ENCODE data around the gene SLC2A5. TPM values are rescaled to one million over a fixed set of nuclear protein-coding genes. Genes with fewer than 3 reads are reported as not detected.
"Not testable (repeated sequence)": the region's sequence is repeated elsewhere in the genome, so short reads cannot be mapped to it uniquely, and the experiment has no call there.

Gene SLC2A5
- total and polyA plus RNA-seq, 12 donors = 0.50 to 29.9 (median 4.3) TPM

DNA sequence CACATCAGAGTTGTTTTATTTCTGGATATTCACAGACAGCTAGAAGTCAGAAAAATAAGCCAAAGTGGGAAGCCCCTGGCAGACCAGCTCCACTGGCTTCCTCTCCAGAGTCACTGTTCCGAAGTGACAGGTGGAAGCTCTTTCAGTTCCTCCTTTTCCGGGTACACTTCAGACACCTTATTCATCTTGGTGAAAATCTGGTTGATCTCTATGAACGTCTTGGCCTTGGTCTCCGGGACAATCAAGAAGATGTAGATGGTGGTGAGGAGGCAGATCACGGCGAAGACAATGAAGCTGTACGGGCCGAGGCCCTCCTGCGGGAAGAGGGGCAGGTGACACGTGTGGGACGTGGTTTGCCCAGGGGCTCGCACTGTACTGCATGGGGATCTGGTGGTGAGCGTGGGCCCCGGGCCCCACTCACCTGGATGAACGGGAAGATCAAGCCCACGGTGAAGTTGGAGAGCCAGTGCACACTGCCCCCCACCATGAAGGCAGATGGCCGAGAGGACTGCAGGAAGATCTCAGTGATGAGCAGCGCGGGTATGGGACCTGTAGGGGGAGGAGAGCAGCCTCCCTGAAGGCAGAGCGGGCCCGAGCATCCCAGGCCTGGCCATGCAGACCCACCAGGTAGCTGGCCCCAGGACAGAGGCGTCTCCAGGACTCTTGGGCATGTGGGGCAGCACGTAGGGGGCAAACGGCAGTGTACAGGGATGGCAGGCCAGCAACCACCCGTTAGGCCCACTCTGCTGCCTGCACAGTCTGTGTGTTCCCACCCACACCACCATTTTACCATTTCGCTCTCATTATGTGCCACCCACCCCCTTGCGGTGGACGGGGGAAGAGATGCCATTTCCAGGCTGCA, 31.7 kb downstream of the SLC2A5 start:
- Histone ChIP-seq H3K27me3 (peaks cover 10% of the 10 kb centered on the region), H3K4me3 (no peak overlapping the region), H3K9me3 (replicated peaks in 1 of 3) (peaks cover 0 to 6% (median 4%) of the 10 kb centered on the region in 3 donors), H3K4me1 (replicated peaks in 1 of 2) (no peaks in the 10 kb centered on the region), H3K27ac (no peak overlapping the region), H3K36me3 (replicated peaks in 1 of 2) (no peaks in the 10 kb centered on the region)
- intact Hi-C loops (cut with DNase I) = no loop called here
- no peak for TF ChIP-seq POLR2A (IDR thresholded peaks at IDR 0.05)
- TF ChIP-seq, protein P1, sequence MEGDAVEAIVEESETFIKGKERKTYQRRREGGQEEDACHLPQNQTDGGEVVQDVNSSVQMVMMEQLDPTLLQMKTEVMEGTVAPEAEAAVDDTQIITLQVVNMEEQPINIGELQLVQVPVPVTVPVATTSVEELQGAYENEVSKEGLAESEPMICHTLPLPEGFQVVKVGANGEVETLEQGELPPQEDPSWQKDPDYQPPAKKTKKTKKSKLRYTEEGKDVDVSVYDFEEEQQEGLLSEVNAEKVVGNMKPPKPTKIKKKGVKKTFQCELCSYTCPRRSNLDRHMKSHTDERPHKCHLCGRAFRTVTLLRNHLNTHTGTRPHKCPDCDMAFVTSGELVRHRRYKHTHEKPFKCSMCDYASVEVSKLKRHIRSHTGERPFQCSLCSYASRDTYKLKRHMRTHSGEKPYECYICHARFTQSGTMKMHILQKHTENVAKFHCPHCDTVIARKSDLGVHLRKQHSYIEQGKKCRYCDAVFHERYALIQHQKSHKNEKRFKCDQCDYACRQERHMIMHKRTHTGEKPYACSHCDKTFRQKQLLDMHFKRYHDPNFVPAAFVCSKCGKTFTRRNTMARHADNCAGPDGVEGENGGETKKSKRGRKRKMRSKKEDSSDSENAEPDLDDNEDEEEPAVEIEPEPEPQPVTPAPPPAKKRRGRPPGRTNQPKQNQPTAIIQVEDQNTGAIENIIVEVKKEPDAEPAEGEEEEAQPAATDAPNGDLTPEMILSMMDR (IDR thresholded peaks at IDR 0.05) = no peak
- DNase-seq = no peak
- 82 to 87% (median 86%) methylated on average over 24 to 28 of the region's 28 CpGs for WGBS, 4 donors

DNA sequence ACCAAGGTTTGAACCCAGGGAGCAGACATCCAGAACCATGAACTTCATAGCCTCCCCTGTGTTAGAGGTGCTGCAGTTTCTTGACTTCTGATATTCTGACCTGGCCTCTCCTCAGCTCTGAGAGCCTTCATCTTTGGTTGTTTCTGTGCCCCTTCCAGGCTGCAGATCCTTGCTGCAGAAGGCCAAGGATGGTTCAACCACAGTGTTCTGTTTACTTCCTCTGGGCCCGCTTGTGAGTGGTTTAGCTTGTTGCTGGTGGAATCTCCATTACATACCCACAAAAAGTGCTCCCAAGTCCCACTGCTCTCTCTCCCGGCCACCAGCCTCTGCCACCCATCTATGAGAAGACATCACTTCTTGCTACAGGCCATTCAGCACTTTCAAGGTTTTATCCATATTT, 34.2 kb downstream of the SLC2A5 start:
- DNase-seq = no peak

DNA sequence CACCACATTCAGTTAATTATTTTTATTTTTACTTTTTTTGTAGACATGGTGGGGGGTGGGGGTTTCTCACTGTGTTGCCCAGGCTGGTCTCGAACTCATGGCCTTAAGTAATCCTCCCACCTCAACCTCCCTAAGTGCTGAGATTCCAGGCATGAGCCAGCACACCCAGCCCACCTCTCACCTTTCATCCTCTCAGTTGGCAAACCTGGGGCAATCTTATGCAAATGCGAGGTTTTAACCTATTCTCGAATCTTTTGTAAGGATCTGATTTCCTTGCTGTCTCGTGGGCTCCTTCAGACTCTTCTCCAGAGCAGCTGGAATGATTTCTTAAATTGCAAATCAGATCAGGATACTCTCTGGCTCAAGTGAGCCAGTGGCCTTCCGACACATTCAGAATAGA, 36.1 kb downstream of the SLC2A5 start:
- WGBS, 4 donors = 62 to 78% (median 69%) methylated on average over 5 of the region's 5 CpGs
- H3K9me3 ChIP-seq (replicated peaks in 1 of 3) = peaks cover 0 to 6% (median 4%) of the 10 kb centered on the region in 3 donors
- intact Hi-C loops (cut with DNase I) = no loop called here
- no peak for TF ChIP-seq POLR2A (IDR thresholded peaks at IDR 0.05)
- TF ChIP-seq, protein P1 (IDR thresholded peaks at IDR 0.05) = no peak
- no peak overlapping the region for H3K4me3 ChIP-seq
- DNase-seq = no peak
- H3K27me3 ChIP-seq = peaks cover 5% of the 10 kb centered on the region
- no peaks in the 10 kb centered on the region for H3K36me3 ChIP-seq (replicated peaks in 1 of 2)
- H3K4me1 ChIP-seq (replicated peaks in 1 of 2) = peaks cover 0 to 5% of the 10 kb centered on the region in 2 donors
- no peak overlapping the region for H3K27ac ChIP-seq

More for the DNA sequence above, 34.2 kb downstream of the SLC2A5 start:
- Histone ChIP-seq H3K9me3 (replicated peaks in 1 of 3) (peaks cover 0 to 6% (median 4%) of the 10 kb centered on the region in 3 donors), H3K4me1 (replicated peaks in 1 of 2) (no peaks in the 10 kb centered on the region), H3K36me3 (replicated peaks in 1 of 2) (no peaks in the 10 kb centered on the region), H3K27ac (no peak overlapping the region), H3K27me3 (peaks cover 10% of the 10 kb centered on the region), H3K4me3 (no peak overlapping the region)
- intact Hi-C loops (cut with DNase I) = no loop called here
- TF ChIP-seq POLR2A (IDR thresholded peaks at IDR 0.05) = no peak
- TF ChIP-seq, protein P1 (IDR thresholded peaks at IDR 0.05) = no peak
- WGBS, 4 donors = 93 to 100% (median 97%) methylated on average over 2 of the region's 2 CpGs

DNA sequence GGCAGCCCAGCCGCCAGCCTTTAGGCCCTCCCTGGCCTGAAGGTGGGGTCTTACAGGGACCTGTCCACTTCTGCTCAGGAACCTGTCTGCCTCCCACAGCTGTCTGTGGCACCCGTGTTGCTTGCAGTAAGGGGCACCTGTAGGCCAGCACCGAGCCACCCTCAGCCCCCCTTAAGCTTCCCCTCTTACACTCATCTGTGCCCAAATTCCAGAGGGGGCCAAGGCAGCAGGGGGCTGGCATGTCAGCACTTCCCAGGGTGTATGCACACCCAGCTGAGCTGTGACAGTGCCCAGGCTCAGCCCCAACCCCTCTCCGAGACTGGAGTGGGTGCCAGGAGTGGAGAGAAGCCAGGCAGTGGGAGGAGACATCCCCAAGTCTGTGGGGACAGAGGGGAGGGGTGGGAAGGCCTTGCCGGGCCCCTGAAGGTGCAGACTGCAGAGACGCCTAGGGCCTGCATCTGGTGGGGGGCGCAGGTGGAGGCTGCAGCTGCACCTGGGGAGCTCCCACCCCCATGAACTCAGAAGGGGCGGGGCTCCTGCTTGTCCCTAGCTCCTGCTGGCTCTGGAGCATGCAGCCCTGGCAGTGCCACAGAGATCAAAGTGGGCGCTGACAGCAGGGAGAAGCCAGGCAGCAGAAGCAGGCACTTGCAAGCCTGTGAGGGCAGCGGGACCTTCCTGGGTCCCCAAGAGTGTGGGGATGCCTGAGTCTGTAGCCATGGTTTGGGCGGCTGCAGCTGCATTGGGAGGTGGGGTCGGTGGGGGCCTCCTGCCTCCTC, 37.8 kb downstream of the SLC2A5 start:
- 88 to 92% (median 90%) methylated on average over 4 to 12 of the region's 12 CpGs for WGBS, 4 donors
- TF ChIP-seq POLR2A (IDR thresholded peaks at IDR 0.05) = no peak
- TF ChIP-seq, protein P1 (IDR thresholded peaks at IDR 0.05) = no peak
- H3K4me1 ChIP-seq (replicated peaks in 1 of 2) = peaks cover 0 to 7% of the 10 kb centered on the region in 2 donors
- intact Hi-C loops (cut with DNase I) = no loop called here
- H3K27ac ChIP-seq = no peak overlapping the region
- H3K36me3 ChIP-seq (replicated peaks in 1 of 2) = no peaks in the 10 kb centered on the region
- no peaks in the 10 kb centered on the region for H3K27me3 ChIP-seq
- H3K9me3 ChIP-seq (replicated peaks in 1 of 3) = peaks cover 0 to 6% (median 4%) of the 10 kb centered on the region in 3 donors
- DNase-seq = no peak
- no peak overlapping the region for H3K4me3 ChIP-seq

DNA sequence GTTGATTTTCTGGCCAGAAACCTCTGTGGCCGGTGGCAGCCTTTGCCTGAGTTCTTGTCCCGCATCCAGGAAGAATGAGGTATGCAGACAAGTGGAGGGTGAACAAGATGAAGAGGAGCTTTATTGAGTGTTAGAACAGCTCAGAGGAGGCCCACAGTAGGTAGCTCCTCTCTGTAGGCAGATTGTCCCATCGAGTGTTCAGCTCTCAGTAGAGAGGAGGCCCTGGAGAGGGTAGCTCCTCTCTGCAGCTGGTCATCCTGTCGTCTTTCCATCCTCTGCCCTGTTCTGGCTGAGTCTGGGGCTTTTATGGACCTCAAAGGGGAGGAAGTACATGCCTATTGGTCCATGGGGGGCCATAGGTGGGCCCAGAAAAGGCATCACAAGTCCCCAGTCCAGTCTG, 38.4 kb downstream of the SLC2A5 start:
- H3K36me3 ChIP-seq (replicated peaks in 1 of 2); H3K27ac ChIP-seq; DNase-seq; intact Hi-C loops (cut with DNase I); H3K4me3 ChIP-seq; H3K9me3 ChIP-seq (replicated peaks in 1 of 3); H3K27me3 ChIP-seq; H3K4me1 ChIP-seq (replicated peaks in 1 of 2): not testable (repeated sequence)
- 73 to 91% (median 88%) methylated on average over 4 of the region's 4 CpGs for WGBS, 4 donors

Measured in adrenal gland (tissue), 12 donors.